B cell (primary cell): ENCODE data around the gene BMPR1A. TPM values are rescaled to one million over a fixed set of nuclear protein-coding genes. Genes with fewer than 3 reads are reported as not detected.

Experiments
- ATAC-seq: fragments of 200-7000 bp; cut with Tn5 transposase; one replicate; pipeline ENCODE4 v1.10.0; 2021; ENCODE audit warnings: low read depth, mild to moderate bottlenecking, moderate number of reproducible peaks, moderate library complexity
- CTCF ChIA-PET: fragments of 350-600 bp; sonication (Branson Sonifier 250); formaldehyde crosslinking; loops from one replicate; lab custom pipeline; 2021; ENCODE audit warnings: antibody characterized with exemption, inconsistent platforms; lab: Charles Lee
- POLR2A ChIA-PET: fragments of 350-600 bp; sonication (Branson Sonifier 250); formaldehyde crosslinking; loops from one replicate; lab custom pipeline; 2021; ENCODE audit warnings: antibody characterized with exemption; lab: Charles Lee
- DNase-seq: peaks from one replicate; pipeline ENCODE4 v3.0.0; 2013
- H2AFZ ChIP-seq: 2 replicates; pipeline ENCODE4 v1.6.1; 2012; ENCODE audit warnings: mild to moderate bottlenecking, low read depth, low read length; ENCODE audit not compliant: insufficient read depth, poor library complexity, severe bottlenecking
- H3K27ac ChIP-seq, 2 donors: 1 replicate in 1 of 2; 2 replicates in 1 of 2; pipeline ENCODE4 v1.5.1; 2012 to 2013; ENCODE audit warnings: low read length in 2 of 2, mild to moderate bottlenecking in 2 of 2, moderate library complexity in 1 of 2
- H3K27me3 ChIP-seq, 4 experiments: fragments of 200-600 bp in 1 of 4; sonication (generic) in 1 of 4; replicated peaks in 1 of 4; 1 replicate in 2 of 4; 2 replicates in 2 of 4; pipeline versions ENCODE4 v1.6.1 to v1.7.0; 2013 to 2016; ENCODE audit warnings: low read length in 3 of 4, mild to moderate bottlenecking in 2 of 4, mixed read lengths in 1 of 4, moderate library complexity in 1 of 4; ENCODE audit not compliant: insufficient read depth in 4 of 4, control insufficient read depth in 3 of 4; ENCODE audit errors: control extremely low read depth in 1 of 4
- H3K36me3 ChIP-seq, 2 experiments: replicated peaks in 1 of 2; 1 replicate in 1 of 2; 2 replicates in 1 of 2; pipeline versions ENCODE4 v1.6.1 to v1.7.1; 2013; ENCODE audit warnings: low read length in 1 of 2; ENCODE audit not compliant: insufficient read depth in 2 of 2, control insufficient read depth in 1 of 2; ENCODE audit errors: control extremely low read depth in 1 of 2, extremely low read depth in 1 of 2
- H3K4me1 ChIP-seq, 2 donors: fragments of 200-600 bp in 1 of 2; sonication (generic) in 1 of 2; 1 replicate in 1 of 2; 2 replicates in 1 of 2; pipeline versions ENCODE4 v1.5.1 to v1.6.1; 2013 to 2017; ENCODE audit warnings: low read length in 2 of 2; ENCODE audit not compliant: control insufficient read depth in 2 of 2, insufficient read depth in 2 of 2
- H3K4me2 ChIP-seq: replicated peaks from 2 replicates; pipeline ENCODE3; 2012; ENCODE audit warnings: mild to moderate bottlenecking, low read depth, low read length; ENCODE audit not compliant: poor library complexity, severe bottlenecking
- H3K4me3 ChIP-seq, 5 experiments: fragments of 200-600 bp in 1 of 5; sonication (generic) in 1 of 5; 1 replicate in 3 of 5; 2 replicates in 2 of 5; pipeline versions ENCODE4 v1.5.1 to v1.7.0; 2011 to 2016; ENCODE audit warnings: low read length in 4 of 5, mild to moderate bottlenecking in 4 of 5, low read depth in 2 of 5, control low read depth in 1 of 5, moderate library complexity in 1 of 5; ENCODE audit not compliant: insufficient read depth in 1 of 5; ENCODE audit errors: control extremely low read depth in 1 of 5, extremely low read depth in 1 of 5
- H3K79me2 ChIP-seq: fragments of 200-600 bp; sonication (generic); one replicate; pipeline ENCODE4 v1.6.0; 2016; ENCODE audit warnings: low read length; ENCODE audit not compliant: control insufficient read depth, insufficient read depth
- H3K9ac ChIP-seq: fragments of 200-600 bp; sonication (generic); 2 replicates; pipeline ENCODE4 v1.6.1; 2017; ENCODE audit warnings: mild to moderate bottlenecking, low read length, moderate library complexity
- H3K9me3 ChIP-seq, 3 donors: one replicate each; pipeline versions ENCODE4 v1.6.1 to v1.7.1; 2013; ENCODE audit warnings: low read length in 2 of 3; ENCODE audit not compliant: control insufficient read depth in 2 of 3, insufficient read depth in 1 of 3; ENCODE audit errors: control extremely low read depth in 1 of 3
- H4K20me1 ChIP-seq: 2 replicates; pipeline ENCODE4 v1.6.0; 2012; ENCODE audit warnings: mild to moderate bottlenecking, low read length; ENCODE audit not compliant: insufficient read depth, control insufficient read depth, poor library complexity, severe bottlenecking
- H3K27ac Mint-ChIP-seq: one replicate; pipeline ENCODE4 v1.8.0; 2021; ENCODE audit warnings: mixed read lengths
- H3K27me3 Mint-ChIP-seq: one replicate; pipeline ENCODE4 v1.8.0; 2021; ENCODE audit warnings: mixed read lengths
- H3K4me1 Mint-ChIP-seq: one replicate; pipeline ENCODE4 v1.8.0; 2021; ENCODE audit warnings: mixed read lengths
- H3K4me3 Mint-ChIP-seq: one replicate; pipeline ENCODE4 v1.8.0; 2021; ENCODE audit warnings: mixed read lengths
- H3K9me3 Mint-ChIP-seq: one replicate; pipeline ENCODE4 v1.8.0; 2022; ENCODE audit warnings: mixed read lengths; ENCODE audit not compliant: insufficient read depth
- CTCF ChIP-seq: fragments of 200-600 bp; IDR thresholded peaks from one replicate; pipeline ENCODE4 v1.8.0; 2022; ENCODE audit warnings: antibody characterized with exemption, mild to moderate bottlenecking
- EZH2 ChIP-seq: IDR thresholded peaks from 2 replicates; pipeline ENCODE4 v1.6.1; 2012; ENCODE audit warnings: borderline replicate concordance, low read depth, mild to moderate bottlenecking, moderate library complexity, low read length; ENCODE audit not compliant: insufficient read depth, poor library complexity, severe bottlenecking
- WGBS: methylation state at CpG from one replicate; pipeline ENCODE4 v1.1.5; 2013; ENCODE audit warnings: missing lambda C conversion rate; ENCODE audit not compliant: insufficient coverage; 5-methylcytosine and 5-hydroxymethylcytosine counted together
- intact Hi-C: fragments of 100-400 bp; cut with micrococcal nuclease; formaldehyde crosslinking; loops from one replicate; pipeline ENCODE4 v1.10.0; 2022
- polyA plus RNA-seq: library from polyadenylated mRNA; depleted of rRNA; stranded (reverse); fragments of >200 nt; gene quantifications from 2 replicates; pipeline ENCODE4 v1.2.3, GENCODE V29; 2012
- total RNA-seq, 2 donors: library from RNA; stranded (reverse); fragments of 120-200 nt in 1 of 2; gene quantifications; 1 replicate in 1 of 2; 2 replicates in 1 of 2; pipeline versions ENCODE4 v1.2.3 to v1.2.4, GENCODE V29; 2013 to 2022

The BMPR1A gene
- total and polyA plus RNA-seq, 2 donors (not counting 1 experiment from before 2014, with no cell fraction given), result 1.9 to 15.1 TPM

GRCh38 chr10:86823565-86823964 is 67.1 kb downstream of the BMPR1A start:
- no peak overlapping the region for H3K4me3 ChIP-seq
- intact Hi-C loops, result no loop called here
- peaks cover 4% of the 10 kb centered on the region for H3K27me3 Mint-ChIP-seq
- H3K4me3 Mint-ChIP-seq, result no peak overlapping the region
- H4K20me1 ChIP-seq, result no peaks in the 10 kb centered on the region
- H3K36me3 ChIP-seq, result no peaks in the 10 kb centered on the region
- no peak overlapping the region for H3K27ac ChIP-seq
- WGBS, result 83% methylated on average over 1 of the region's 4 CpGs
- no peak for ATAC-seq
- no peak overlapping the region for H2AFZ ChIP-seq
- peaks cover 2% of the 10 kb centered on the region for H3K4me1 Mint-ChIP-seq
- CTCF ChIA-PET, result no interaction called here
- no peaks in the 10 kb centered on the region for H3K27me3 ChIP-seq
- H3K27ac Mint-ChIP-seq, result no peak overlapping the region
- no peak overlapping the region for H3K4me2 ChIP-seq
- no peaks in the 10 kb centered on the region for H3K9me3 ChIP-seq
- DNase-seq, result no peak
- H3K4me1 ChIP-seq, result no peaks in the 10 kb centered on the region
- no peaks in the 10 kb centered on the region for H3K9me3 Mint-ChIP-seq
- POLR2A ChIA-PET, result no interaction called here
- TF ChIP-seq CTCF (no peak), EZH2 (no peak)
- H3K79me2 ChIP-seq, result no peaks in the 10 kb centered on the region
- no peak overlapping the region for H3K9ac ChIP-seq

- H3K4me1 Mint-ChIP-seq, result peaks cover 2% of the 10 kb centered on the region
- intact Hi-C loops, result no loop called here
- Histone ChIP-seq H3K9ac (no peak overlapping the region), H2AFZ (no peak overlapping the region), H3K4me2 (no peak overlapping the region), H3K4me3 (no peak overlapping the region), H3K27ac (no peak overlapping the region), H3K27me3 (no peaks in the 10 kb centered on the region), H3K4me1 (no peaks in the 10 kb centered on the region), H4K20me1 (no peaks in the 10 kb centered on the region), H3K79me2 (no peaks in the 10 kb centered on the region), H3K36me3 (no peaks in the 10 kb centered on the region), H3K9me3 (no peaks in the 10 kb centered on the region)
- WGBS, result 92% methylated on average over 2 of the region's 4 CpGs
- peaks cover 4% of the 10 kb centered on the region for H3K27me3 Mint-ChIP-seq
- ChIA-PET POLR2A (no interaction called here), CTCF (no interaction called here)
- no peaks in the 10 kb centered on the region for H3K9me3 Mint-ChIP-seq
- DNase-seq (no peak), ATAC-seq (no peak)
- no peak for TF ChIP-seq CTCF
- TF ChIP-seq EZH2, result no peak
- no peak overlapping the region for H3K27ac Mint-ChIP-seq
- H3K4me3 Mint-ChIP-seq, result no peak overlapping the region
Observed at GRCh38 chr10:86824151-86824550, 67.7 kb downstream of the BMPR1A start.
